Glomerular visceral epithelial cell (primary cell): ENCODE results near the gene NLGN4Y.

Experiments used
- DNase-seq: peaks from one replicate; pipeline ENCODE4 v3.0.0-alpha.2; 2016; ENCODE audit errors: extremely low spot score

NLGN4Y gene

GRCh38 chrY:14644157-14644952 is 120.0 kb downstream of the NLGN4Y start:
- peak; percentile 32 for DNase-seq

- DNase-seq = no peak
Measured at GRCh38 chrY:14679181-14679580, 154.9 kb downstream of the NLGN4Y start.

GRCh38 chrY:14694543-14694942 is 170.2 kb downstream of the NLGN4Y start:
- no peak for DNase-seq

- DNase-seq = no peak
Measured at GRCh38 chrY:14708158-14708557, 183.8 kb downstream of the NLGN4Y start.

GRCh38 chrY:14741596-14741995 is 217.3 kb downstream of the NLGN4Y start:
- DNase-seq = no peak

GRCh38 chrY:14748329-14748728 is 224.0 kb downstream of the NLGN4Y start:
- no peak for DNase-seq

GRCh38 chrY:14755571-14755970 is 231.2 kb downstream of the NLGN4Y start:
- DNase-seq = no peak

GRCh38 chrY:14762903-14763302 is 238.6 kb downstream of the NLGN4Y start:
- no peak for DNase-seq

GRCh38 chrY:14763600-14763999 is 239.3 kb downstream of the NLGN4Y start:
- no peak for DNase-seq

- DNase-seq = no peak
Measured at GRCh38 chrY:14778208-14778607, 253.9 kb downstream of the NLGN4Y start.

- DNase-seq = no peak
Measured at GRCh38 chrY:14793104-14793503, 268.8 kb downstream of the NLGN4Y start.

- DNase-seq = peak; percentile 13
Measured at GRCh38 chrY:14793674-14794073, 269.3 kb downstream of the NLGN4Y start.

GRCh38 chrY:14798010-14798409 is 273.7 kb downstream of the NLGN4Y start:
- DNase-seq = no peak

GRCh38 chrY:14801096-14801495 is 276.8 kb downstream of the NLGN4Y start:
- no peak for DNase-seq

- peak; percentile 13 for DNase-seq
Measured at GRCh38 chrY:14802125-14802524, 277.8 kb downstream of the NLGN4Y start.

- peak; percentile 11 for DNase-seq
Measured at GRCh38 chrY:14804041-14804440, 279.7 kb downstream of the NLGN4Y start.

GRCh38 chrY:14818452-14818851 is 294.1 kb downstream of the NLGN4Y start:
- DNase-seq = no peak

- no peak for DNase-seq
Measured at GRCh38 chrY:14822201-14822600, 297.9 kb downstream of the NLGN4Y start.

GRCh38 chrY:14822906-14823305 is 298.6 kb downstream of the NLGN4Y start:
- no peak for DNase-seq

GRCh38 chrY:14824583-14824982 is 300.3 kb downstream of the NLGN4Y start:
- no peak for DNase-seq

- DNase-seq = no peak
Measured at GRCh38 chrY:14825728-14826127, 301.4 kb downstream of the NLGN4Y start.

- DNase-seq = peak; percentile 37
Measured at GRCh38 chrY:14828531-14828930, 304.2 kb downstream of the NLGN4Y start.

GRCh38 chrY:14829366-14829885 is 305.1 kb downstream of the NLGN4Y start:
- DNase-seq = no peak
